A673 (cell line): Measurements from ENCODE around the gene STON1. TPM values are rescaled to one million over a fixed set of nuclear protein-coding genes. Genes with fewer than 3 reads are reported as not detected.
"Not testable (repeated sequence)": the region's sequence is repeated elsewhere in the genome, so short reads cannot be mapped to it uniquely, and the experiment has no call there.

ENCODE experiments used
- BruUV-seq: library from RNA; stranded (reverse); fragments of 400-500 nt; replicated peaks from 2 replicates; lab custom pipeline; 2021; lab: Mats Ljungman, UMichigan
- CTCF ChIA-PET: fragments of 300-600 bp; sonication (Branson Sonifier 250); formaldehyde crosslinking; loops from one replicate; lab custom pipeline; 2022; ENCODE audit warnings: antibody characterized with exemption; lab: Charles Lee
- POLR2A ChIA-PET: fragments of 300-600 bp; sonication (Branson Sonifier 250); formaldehyde crosslinking; loops from one replicate; lab custom pipeline; 2022; ENCODE audit warnings: antibody characterized with exemption; ENCODE audit not compliant: low non-redundant PET; lab: Charles Lee
- DNase-seq: peaks from one replicate; pipeline ENCODE4 v3.0.0-alpha.2; 2015; ENCODE audit warnings: low spot score
- H3K27ac ChIP-seq: fragments of 200-600 bp; sonication (generic); 2 replicates; pipeline ENCODE4 v1.5.1; 2016; ENCODE audit warnings: mixed run types, low read depth, mild to moderate bottlenecking, mixed read lengths, antibody characterized with exemption, low read length; ENCODE audit not compliant: poor library complexity, severe bottlenecking
- H3K27me3 ChIP-seq: fragments of 200-600 bp; sonication (generic); replicated peaks from 2 replicates; pipeline ENCODE4 v1.6.1; 2017; ENCODE audit warnings: mixed run types, low read depth, mild to moderate bottlenecking, mixed read lengths, antibody characterized with exemption, low read length; ENCODE audit not compliant: insufficient read depth, poor library complexity
- H3K36me3 ChIP-seq: fragments of 200-600 bp; sonication (generic); 2 replicates; pipeline ENCODE4 v1.6.1; 2016; ENCODE audit warnings: mixed run types, mild to moderate bottlenecking, mixed read lengths, antibody characterized with exemption, low read length; ENCODE audit not compliant: insufficient read depth, poor library complexity, severe bottlenecking
- H3K4me1 ChIP-seq: fragments of 200-600 bp; sonication (generic); 2 replicates; pipeline ENCODE4 v1.6.1; 2017; ENCODE audit warnings: mixed run types, mild to moderate bottlenecking, mixed read lengths, antibody characterized with exemption, low read length; ENCODE audit not compliant: insufficient read depth, poor library complexity, severe bottlenecking
- H3K4me3 ChIP-seq: fragments of 200-600 bp; sonication (generic); 2 replicates; pipeline ENCODE4 v1.5.1; 2016; ENCODE audit warnings: low read depth, mixed run types, mild to moderate bottlenecking, mixed read lengths, low read length; ENCODE audit not compliant: poor library complexity, severe bottlenecking
- H3K9me3 ChIP-seq: fragments of 200-600 bp; sonication (generic); 2 replicates; pipeline ENCODE4 v1.6.1; 2016; ENCODE audit warnings: mixed run types, low read depth, mild to moderate bottlenecking, mixed read lengths, antibody characterized with exemption, low read length; ENCODE audit not compliant: poor library complexity, severe bottlenecking
- EZH2 ChIP-seq: fragments of 200-600 bp; sonication (generic); IDR thresholded peaks from 2 replicates; pipeline ENCODE4 v1.6.1; 2017; ENCODE audit warnings: borderline replicate concordance, low read depth, mild to moderate bottlenecking, mixed read lengths, antibody characterized with exemption, low read length; ENCODE audit not compliant: poor library complexity, severe bottlenecking
- intact Hi-C: fragments of 100-400 bp; cut with micrococcal nuclease; formaldehyde crosslinking; loops from one replicate; pipeline ENCODE4 v1.10.0; 2022; ENCODE audit not compliant: unreplicated experiment
- total RNA-seq: library from RNA; stranded (reverse); gene quantifications from 2 replicates; pipeline ENCODE4 v1.2.3, GENCODE V29; 2021
- TF ChIP-seq, protein P1 (sequence below): fragments of 300-800, 200-600 bp; sonication (generic); conservative IDR thresholded peaks from 2 replicates; pipeline ENCODE4 v1.5.1; 2017; ENCODE audit warnings: low read depth, mild to moderate bottlenecking, antibody characterized with exemption, low read length, moderate library complexity, mixed read lengths

Gene STON1
- total RNA-seq, 1 experiment from 2014 or later = 1.1 TPM

DNA sequence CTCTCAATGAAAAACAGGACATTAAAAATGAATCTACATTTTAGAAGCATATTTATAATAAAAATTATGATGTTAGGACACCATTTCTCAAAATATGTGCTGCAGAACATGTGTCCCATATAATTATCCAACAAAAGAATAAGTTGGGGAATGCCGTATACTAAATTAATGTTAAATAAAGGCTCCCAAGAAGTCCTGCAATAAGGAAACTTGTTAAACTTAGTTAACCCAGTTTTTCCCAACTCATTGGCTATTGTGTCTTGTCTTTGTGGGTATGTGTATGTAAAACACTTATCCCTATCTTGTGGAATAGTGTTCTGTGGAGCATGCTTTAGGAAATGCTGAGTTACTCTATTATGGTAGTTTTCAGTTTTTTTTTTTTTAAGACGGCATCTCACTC, 62.1 kb downstream of the STON1 start:
- DNase-seq = no peak
- intact Hi-C loops = no loop called here
- ChIA-PET POLR2A (no interaction called here), CTCF (no interaction called here)
- no peaks in the 10 kb centered on the region for H3K9me3 ChIP-seq
- no TSS peak for BruUV-seq
- H3K4me1 ChIP-seq = no peaks in the 10 kb centered on the region
- H3K27me3 ChIP-seq = no peaks in the 10 kb centered on the region
- H3K27ac ChIP-seq = no peak overlapping the region
- H3K36me3 ChIP-seq = no peaks in the 10 kb centered on the region
- no peak for TF ChIP-seq EZH2
- TF ChIP-seq, protein P1, sequence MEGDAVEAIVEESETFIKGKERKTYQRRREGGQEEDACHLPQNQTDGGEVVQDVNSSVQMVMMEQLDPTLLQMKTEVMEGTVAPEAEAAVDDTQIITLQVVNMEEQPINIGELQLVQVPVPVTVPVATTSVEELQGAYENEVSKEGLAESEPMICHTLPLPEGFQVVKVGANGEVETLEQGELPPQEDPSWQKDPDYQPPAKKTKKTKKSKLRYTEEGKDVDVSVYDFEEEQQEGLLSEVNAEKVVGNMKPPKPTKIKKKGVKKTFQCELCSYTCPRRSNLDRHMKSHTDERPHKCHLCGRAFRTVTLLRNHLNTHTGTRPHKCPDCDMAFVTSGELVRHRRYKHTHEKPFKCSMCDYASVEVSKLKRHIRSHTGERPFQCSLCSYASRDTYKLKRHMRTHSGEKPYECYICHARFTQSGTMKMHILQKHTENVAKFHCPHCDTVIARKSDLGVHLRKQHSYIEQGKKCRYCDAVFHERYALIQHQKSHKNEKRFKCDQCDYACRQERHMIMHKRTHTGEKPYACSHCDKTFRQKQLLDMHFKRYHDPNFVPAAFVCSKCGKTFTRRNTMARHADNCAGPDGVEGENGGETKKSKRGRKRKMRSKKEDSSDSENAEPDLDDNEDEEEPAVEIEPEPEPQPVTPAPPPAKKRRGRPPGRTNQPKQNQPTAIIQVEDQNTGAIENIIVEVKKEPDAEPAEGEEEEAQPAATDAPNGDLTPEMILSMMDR = no peak
- H3K4me3 ChIP-seq = no peak overlapping the region

DNA sequence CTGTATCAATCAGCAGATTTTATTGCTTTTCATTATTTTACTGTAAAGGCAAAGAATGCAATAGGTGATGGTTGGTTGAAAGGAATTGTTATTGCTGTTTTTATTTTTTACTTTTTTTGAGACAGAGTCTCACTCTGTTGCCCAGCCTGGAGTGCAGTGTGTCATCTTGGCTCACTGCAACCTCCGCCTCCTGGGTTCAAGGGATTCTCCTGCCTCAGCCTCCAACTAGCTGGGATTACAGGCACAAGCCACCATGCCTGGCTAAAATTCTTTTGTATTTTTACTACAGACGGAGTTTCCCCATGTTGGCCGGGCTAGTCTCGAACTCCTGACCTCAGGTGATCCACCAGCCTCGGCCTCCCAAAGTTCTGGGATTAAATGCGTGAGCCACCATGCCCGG, 66.8 kb downstream of the STON1 start:
- CTCF ChIA-PET, H3K27me3 ChIP-seq, H3K36me3 ChIP-seq, H3K27ac ChIP-seq, H3K9me3 ChIP-seq, DNase-seq, H3K4me3 ChIP-seq, BruUV-seq, H3K4me1 ChIP-seq, POLR2A ChIA-PET, intact Hi-C loops: not testable (repeated sequence)

DNA sequence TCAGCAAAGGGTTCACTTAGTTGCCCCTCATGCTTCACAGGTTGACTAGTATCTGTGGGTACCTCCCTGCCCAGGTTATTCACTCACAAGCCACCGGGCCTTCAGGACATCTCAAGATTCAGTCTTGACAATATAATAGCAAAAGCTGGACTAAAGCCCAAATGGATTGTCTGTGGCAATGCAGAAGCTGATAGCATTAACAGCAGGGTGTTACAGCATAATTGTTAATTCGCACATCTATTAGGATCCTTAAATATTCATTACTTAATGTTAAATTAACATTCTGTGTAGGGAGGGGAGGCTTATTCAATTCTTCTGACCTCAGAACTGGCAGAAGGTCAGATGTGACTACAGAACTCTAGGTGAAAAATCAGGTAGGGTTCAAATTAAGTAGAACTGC, 67.5 kb downstream of the STON1 start:
- H3K36me3 ChIP-seq = no peaks in the 10 kb centered on the region
- no peaks in the 10 kb centered on the region for H3K27me3 ChIP-seq
- intact Hi-C loops = no loop called here
- no TSS peak for BruUV-seq
- no peak overlapping the region for H3K4me3 ChIP-seq
- ChIA-PET POLR2A (no interaction called here), CTCF (no interaction called here)
- DNase-seq = no peak
- TF ChIP-seq EZH2 = no peak
- TF ChIP-seq, protein P1 = no peak
- H3K9me3 ChIP-seq = no peaks in the 10 kb centered on the region
- no peaks in the 10 kb centered on the region for H3K4me1 ChIP-seq
- H3K27ac ChIP-seq = no peak overlapping the region

DNA sequence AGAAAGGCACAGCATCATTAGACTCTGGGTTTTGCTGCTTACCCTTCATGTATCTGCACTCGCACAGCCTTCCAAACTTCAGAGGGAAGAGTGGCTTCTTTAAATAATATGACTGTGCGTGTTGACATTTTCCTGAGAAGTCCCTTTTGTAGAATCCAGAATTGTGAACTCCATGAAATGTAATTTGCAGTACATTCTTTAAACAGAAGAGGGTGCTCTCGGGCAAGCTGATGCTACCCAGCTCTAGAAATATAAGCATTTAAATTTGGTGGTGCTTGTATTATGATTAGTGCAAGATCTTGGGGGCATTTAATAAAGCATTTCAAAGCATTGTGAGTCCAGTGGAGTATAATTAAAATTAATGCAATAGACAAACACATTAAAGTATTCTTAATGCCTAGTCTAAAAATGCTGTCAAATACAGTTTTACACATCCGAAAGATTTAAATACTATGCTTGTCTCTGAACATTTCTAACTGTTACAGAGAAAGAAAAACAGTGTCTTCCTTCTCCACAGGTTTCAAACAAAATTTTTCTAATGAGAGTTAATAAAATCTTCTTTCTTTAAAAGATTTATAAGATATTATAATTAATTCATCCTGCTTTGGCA, 70.4 kb downstream of the STON1 start:
- no peak overlapping the region for H3K4me3 ChIP-seq
- ChIA-PET POLR2A (no interaction called here), CTCF (no interaction called here)
- peak; percentile 56 for DNase-seq
- H3K4me1 ChIP-seq = no peaks in the 10 kb centered on the region
- no peaks in the 10 kb centered on the region for H3K9me3 ChIP-seq
- H3K36me3 ChIP-seq = no peaks in the 10 kb centered on the region
- no TSS peak for BruUV-seq
- H3K27me3 ChIP-seq = no peaks in the 10 kb centered on the region
- no peak overlapping the region for H3K27ac ChIP-seq
- TF ChIP-seq EZH2 = no peak
- TF ChIP-seq, protein P1 = peak; percentile 81
- intact Hi-C loops = loop anchor here (2.0 to 10.0 kb wide), 2 partner anchors 1544 to 1802 kb away; no protein-coding TSS in a partner anchor
